CD14-positive monocyte (primary cell): Measurements from ENCODE around the gene MED13L. TPM values are rescaled to one million over a fixed set of nuclear protein-coding genes. Genes with fewer than 3 reads are reported as not detected.
"Not testable (repeated sequence)": the region's sequence is repeated elsewhere in the genome, so short reads cannot be mapped to it uniquely, and the experiment has no call there.

Experiments
- DNase-seq, 3 donors: peaks; one replicate each; pipeline ENCODE4 v3.0.0-alpha.2; 2011 to 2022
- H2AFZ ChIP-seq: 2 replicates; pipeline ENCODE4 v1.6.0; 2012; ENCODE audit warnings: mild to moderate bottlenecking, low read depth, low read length, inconsistent platforms; ENCODE audit not compliant: insufficient read depth, poor library complexity, severe bottlenecking
- H3K27ac ChIP-seq, 2 donors: 1 replicate in 1 of 2; 2 replicates in 1 of 2; pipeline ENCODE4 v1.5.1; 2012 to 2013; ENCODE audit warnings: low read length in 2 of 2, control low read depth in 1 of 2, inconsistent platforms in 1 of 2, low read depth in 1 of 2, mild to moderate bottlenecking in 1 of 2
- H3K27me3 ChIP-seq, 2 donors: one replicate each; pipeline versions ENCODE4 v1.6.0 to v1.6.1; 2011 to 2013; ENCODE audit warnings: low read length in 2 of 2; ENCODE audit not compliant: control insufficient read depth in 2 of 2, insufficient read depth in 2 of 2
- H3K36me3 ChIP-seq, 2 donors: replicated peaks in 1 of 2; 1 replicate in 1 of 2; 2 replicates in 1 of 2; pipeline versions ENCODE4 v1.5.1 to v1.6.1; 2012 to 2013; ENCODE audit warnings: low read length in 2 of 2, control low read depth in 1 of 2, inconsistent platforms in 1 of 2, mild to moderate bottlenecking in 1 of 2; ENCODE audit not compliant: insufficient read depth in 2 of 2, control insufficient read depth in 1 of 2
- H3K4me1 ChIP-seq, 2 donors: 1 replicate in 1 of 2; 2 replicates in 1 of 2; pipeline versions ENCODE4 v1.5.1 to v1.6.1; 2012 to 2013; ENCODE audit warnings: low read length in 2 of 2, control low read depth in 1 of 2, inconsistent platforms in 1 of 2, mild to moderate bottlenecking in 1 of 2, moderate library complexity in 1 of 2; ENCODE audit not compliant: insufficient read depth in 2 of 2, control insufficient read depth in 1 of 2
- H3K4me2 ChIP-seq: replicated peaks from 2 replicates; pipeline ENCODE3; 2012; ENCODE audit warnings: low read length, moderate library complexity, mild to moderate bottlenecking; ENCODE audit not compliant: poor library complexity, severe bottlenecking; ENCODE audit errors: extremely low read depth
- H3K4me3 ChIP-seq, 3 experiments: fragments of 200-600 bp in 1 of 3; sonication (generic) in 1 of 3; replicated peaks in 1 of 3; 1 replicate in 2 of 3; 2 replicates in 1 of 3; pipeline ENCODE4 v1.5.1; 2011 to 2013; ENCODE audit warnings: low read length in 3 of 3, mild to moderate bottlenecking in 3 of 3, control low read depth in 2 of 3, low read depth in 2 of 3, inconsistent platforms in 1 of 3, moderate library complexity in 1 of 3
- H3K79me2 ChIP-seq: 2 replicates; pipeline ENCODE4 v1.6.0; 2012; ENCODE audit warnings: mild to moderate bottlenecking, control low read depth, inconsistent platforms, low read length, moderate library complexity; ENCODE audit not compliant: insufficient read depth
- H3K9ac ChIP-seq: 2 replicates; pipeline ENCODE4 v1.6.0; 2017; ENCODE audit warnings: low read length, mild to moderate bottlenecking; ENCODE audit not compliant: insufficient read depth, poor library complexity, severe bottlenecking
- H3K9me3 ChIP-seq, 2 donors: replicated peaks in 1 of 2; 1 replicate in 1 of 2; 2 replicates in 1 of 2; pipeline versions ENCODE4 v1.5.1 to v1.6.1; 2012 to 2013; ENCODE audit warnings: low read length in 2 of 2, control low read depth in 1 of 2; ENCODE audit not compliant: control insufficient read depth in 1 of 2, insufficient read depth in 1 of 2
- H4K20me1 ChIP-seq: 2 replicates; pipeline ENCODE4 v1.6.0; 2012; ENCODE audit warnings: mild to moderate bottlenecking, low read length, control low read depth, moderate library complexity; ENCODE audit not compliant: insufficient read depth
- H3K27ac Mint-ChIP-seq, 7 donors: one replicate each; pipeline ENCODE4 v1.8.0; 2020; ENCODE audit warnings: mild to moderate bottlenecking in 7 of 7, mixed read lengths in 7 of 7, moderate library complexity in 6 of 7, inconsistent platforms in 2 of 7
- H3K27me3 Mint-ChIP-seq, 3 donors: one replicate each; pipeline ENCODE4 v1.8.0; 2021 to 2022; ENCODE audit warnings: low read depth in 3 of 3, mild to moderate bottlenecking in 3 of 3, mixed read lengths in 3 of 3, moderate library complexity in 3 of 3, inconsistent platforms in 1 of 3
- H3K36me3 Mint-ChIP-seq, 2 donors: one replicate each; pipeline ENCODE4 v1.8.0; 2020; ENCODE audit warnings: mixed read lengths in 2 of 2, inconsistent platforms in 1 of 2, mild to moderate bottlenecking in 1 of 2
- H3K4me1 Mint-ChIP-seq: one replicate; pipeline ENCODE4 v1.8.0; 2020; ENCODE audit warnings: mild to moderate bottlenecking, mixed read lengths
- H3K4me3 Mint-ChIP-seq, 2 donors: one replicate each; pipeline ENCODE4 v1.8.0; 2020; ENCODE audit warnings: mild to moderate bottlenecking in 2 of 2, mixed read lengths in 2 of 2, moderate library complexity in 1 of 2
- H3K9me3 Mint-ChIP-seq, 7 donors: one replicate each; pipeline ENCODE4 v1.8.0; 2020 to 2022; ENCODE audit warnings: mixed read lengths in 7 of 7, mild to moderate bottlenecking in 6 of 7, moderate library complexity in 6 of 7, inconsistent platforms in 2 of 7
- WGBS: methylation state at CpG from one replicate; pipeline ENCODE4 v1.1.5; 2013; ENCODE audit warnings: missing lambda C conversion rate; ENCODE audit not compliant: insufficient coverage; 5-methylcytosine and 5-hydroxymethylcytosine counted together
- intact Hi-C, 2 donors: fragments of 100-400 bp; cut with micrococcal nuclease; formaldehyde crosslinking; loops; one replicate each; pipeline versions ENCODE4 v1.15.0 to v1.15.1; 2023
- polyA plus RNA-seq, 3 donors: library from polyadenylated mRNA; depleted of rRNA in 1 of 3; unstranded in 2 of 3; stranded (reverse) in 1 of 3; fragments of 300-500 nt in 2 of 3; fragments of >200 nt in 1 of 3; fragmentation: Illumina TruSeq in 2 of 3; gene quantifications; 1 replicate in 2 of 3; 2 replicates in 1 of 3; pipeline ENCODE4 v1.2.3, GENCODE V29; 2012 to 2021
- TF ChIP-seq, protein P1 (sequence below): fragments of 200-600 bp; IDR thresholded peaks from one replicate; pipeline ENCODE4 v1.8.0; 2022; ENCODE audit warnings: antibody characterized with exemption, mild to moderate bottlenecking

MED13L gene
- polyA plus RNA-seq, 3 donors = 4.4 to 42.0 (median 7.5) TPM

DNA sequence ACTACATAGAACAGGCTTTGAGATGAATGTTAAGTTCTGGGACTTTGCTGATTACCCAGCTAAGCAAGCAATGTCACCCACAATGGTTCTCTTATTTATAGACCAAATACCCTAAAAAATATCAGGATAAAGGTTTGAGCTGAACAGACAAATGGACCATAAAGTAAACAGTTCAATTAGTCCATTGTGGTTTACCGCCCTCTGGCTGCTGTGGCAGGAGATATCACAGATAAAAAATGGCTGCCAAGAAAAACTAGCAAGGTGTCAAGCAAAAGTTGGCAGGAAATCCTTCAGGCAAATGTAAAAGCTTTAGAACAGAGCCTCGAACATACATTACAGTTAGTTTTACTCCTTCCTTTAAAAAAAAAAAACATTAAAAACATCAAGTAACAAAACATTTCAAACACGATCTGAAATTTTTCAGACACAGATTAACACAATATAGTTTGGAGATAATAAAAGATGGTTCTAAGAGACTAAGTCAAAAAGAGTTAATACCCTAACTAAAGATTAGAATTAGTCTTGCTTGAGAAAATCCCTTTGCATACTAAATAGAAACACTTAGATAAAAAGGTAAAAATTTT is 41.3 kb downstream of the MED13L start:
- peaks cover 0 to 13% of the 10 kb centered on the region in 2 donors for H3K36me3 ChIP-seq
- peak in 2 of 3 donors; percentile 29 to 38 for DNase-seq
- intact Hi-C loops = loop anchor here in 1 of 2 donors (10.0 kb wide), 1 partner anchor 171 kb away; no protein-coding TSS in a partner anchor
- peaks cover 0 to 8% of the 10 kb centered on the region in 2 donors for H3K4me1 ChIP-seq
- H3K9ac ChIP-seq = no peak overlapping the region
- peaks cover 100% of the 10 kb centered on the region for H3K79me2 ChIP-seq
- peaks cover 100% of the 10 kb centered on the region for H4K20me1 ChIP-seq
- H3K4me3 ChIP-seq = no peak overlapping the region
- Mint-ChIP-seq H3K27ac (peak overlapping the region in 2 of 7 donors; percentile 14 to 78), H3K9me3 (peaks cover 0 to 1% (median 0%) of the 10 kb centered on the region in 7 donors), H3K4me1 (peaks cover 27% of the 10 kb centered on the region), H3K4me3 (no peak overlapping the region), H3K36me3 (peaks cover 20 to 24% of the 10 kb centered on the region in 2 donors), H3K27me3 (no peaks in the 10 kb centered on the region)
- H3K4me2 ChIP-seq = no peak overlapping the region
- H3K27me3 ChIP-seq = no peaks in the 10 kb centered on the region
- TF ChIP-seq, protein P1, sequence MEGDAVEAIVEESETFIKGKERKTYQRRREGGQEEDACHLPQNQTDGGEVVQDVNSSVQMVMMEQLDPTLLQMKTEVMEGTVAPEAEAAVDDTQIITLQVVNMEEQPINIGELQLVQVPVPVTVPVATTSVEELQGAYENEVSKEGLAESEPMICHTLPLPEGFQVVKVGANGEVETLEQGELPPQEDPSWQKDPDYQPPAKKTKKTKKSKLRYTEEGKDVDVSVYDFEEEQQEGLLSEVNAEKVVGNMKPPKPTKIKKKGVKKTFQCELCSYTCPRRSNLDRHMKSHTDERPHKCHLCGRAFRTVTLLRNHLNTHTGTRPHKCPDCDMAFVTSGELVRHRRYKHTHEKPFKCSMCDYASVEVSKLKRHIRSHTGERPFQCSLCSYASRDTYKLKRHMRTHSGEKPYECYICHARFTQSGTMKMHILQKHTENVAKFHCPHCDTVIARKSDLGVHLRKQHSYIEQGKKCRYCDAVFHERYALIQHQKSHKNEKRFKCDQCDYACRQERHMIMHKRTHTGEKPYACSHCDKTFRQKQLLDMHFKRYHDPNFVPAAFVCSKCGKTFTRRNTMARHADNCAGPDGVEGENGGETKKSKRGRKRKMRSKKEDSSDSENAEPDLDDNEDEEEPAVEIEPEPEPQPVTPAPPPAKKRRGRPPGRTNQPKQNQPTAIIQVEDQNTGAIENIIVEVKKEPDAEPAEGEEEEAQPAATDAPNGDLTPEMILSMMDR = peak; percentile 73
- WGBS = 0% methylated on average over 1 of the region's 3 CpGs
- peak overlapping the region in 1 of 2 donors; percentile 39 for H3K27ac ChIP-seq
- no peak overlapping the region for H2AFZ ChIP-seq
- no peaks in the 10 kb centered on the region for H3K9me3 ChIP-seq

DNA sequence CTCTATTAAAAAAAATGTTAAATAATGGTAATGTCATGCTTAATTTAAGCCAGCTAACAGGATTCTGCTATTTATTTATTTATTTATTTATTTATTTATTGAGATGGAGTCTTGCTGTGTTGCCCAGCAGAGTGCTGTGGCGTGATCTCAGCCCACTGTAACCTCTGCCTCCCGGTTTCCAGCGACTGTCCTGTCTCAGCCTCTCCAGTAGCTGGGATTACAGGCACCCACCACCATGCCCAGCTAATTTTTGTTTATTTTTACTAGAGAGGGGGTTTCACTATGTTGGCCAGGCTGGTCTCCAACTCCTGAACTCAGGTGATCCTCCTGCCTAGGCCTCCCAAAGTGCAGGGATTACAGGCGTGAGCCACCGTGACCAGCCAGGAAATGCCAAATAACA is 43.3 kb downstream of the MED13L start:
- H3K79me2 ChIP-seq = peaks cover 100% of the 10 kb centered on the region
- H3K36me3 ChIP-seq = peaks cover 0 to 28% of the 10 kb centered on the region in 2 donors
- not testable (repeated sequence) for H3K4me2 ChIP-seq, H3K27ac Mint-ChIP-seq, H3K4me3 Mint-ChIP-seq, H3K4me1 ChIP-seq, H3K27me3 Mint-ChIP-seq, H3K4me3 ChIP-seq, H3K9me3 ChIP-seq, H3K9me3 Mint-ChIP-seq, H3K9ac ChIP-seq, DNase-seq, H3K27me3 ChIP-seq, H3K27ac ChIP-seq, H2AFZ ChIP-seq
- no CpG with 5 or more reads among the region's 5 CpGs for WGBS
- intact Hi-C loops = loop anchor here in 1 of 2 donors (10.0 kb wide), 1 partner anchor 169 kb away; no protein-coding TSS in a partner anchor
- H3K4me1 Mint-ChIP-seq = peaks cover 18% of the 10 kb centered on the region
- H4K20me1 ChIP-seq = peaks cover 100% of the 10 kb centered on the region
- peaks cover 26 to 28% of the 10 kb centered on the region in 2 donors for H3K36me3 Mint-ChIP-seq
